GM23338 (cell line): ENCODE results near the gene RAPGEF4.

Experiments used
- CREB1 ChIP-seq: fragments of 250-450 bp; sonication (Bioruptor Pico); IDR thresholded peaks from 2 replicates; pipeline ENCODE4 v1.5.0; 2020; ENCODE audit warnings: low read depth, mild to moderate bottlenecking, moderate library complexity
- CTCF ChIP-seq, 2 experiments: fragments of 200-600 bp in 1 of 2; sonication (generic) in 1 of 2; conservative IDR thresholded peaks; 2 replicates each; pipeline versions ENCODE4 v1.5.1 to v1.6.1; 2016 to 2017; ENCODE audit warnings: antibody characterized with exemption in 2 of 2, low read depth in 2 of 2, mild to moderate bottlenecking in 2 of 2, moderate library complexity in 1 of 2
- ETS1 ChIP-seq: IDR thresholded peaks from 2 replicates; pipeline ENCODE4 v1.6.1; 2016; ENCODE audit warnings: antibody characterized with exemption
- EZH2 ChIP-seq: fragments of 200-600 bp; sonication (generic); IDR thresholded peaks from one replicate; pipeline ENCODE4 v1.8.0; 2017; ENCODE audit warnings: antibody characterized with exemption, mild to moderate bottlenecking, low read depth; ENCODE audit not compliant: unreplicated experiment
- EZH2phosphoT487 ChIP-seq: fragments of 200-600 bp; sonication (generic); IDR thresholded peaks from one replicate; pipeline ENCODE4 v1.8.1; 2018; ENCODE audit warnings: antibody characterized with exemption; ENCODE audit not compliant: unreplicated experiment
- JUNB ChIP-seq: IDR thresholded peaks from one replicate; pipeline ENCODE4 v1.6.1; 2016; ENCODE audit warnings: antibody characterized with exemption; ENCODE audit not compliant: unreplicated experiment
- NANOG ChIP-seq: IDR thresholded peaks from 2 replicates; pipeline ENCODE4 v1.6.1; 2016; ENCODE audit warnings: antibody characterized with exemption, borderline replicate concordance
- POLR2AphosphoS5 ChIP-seq: IDR thresholded peaks from 2 replicates; pipeline ENCODE4 v1.6.1; 2016; ENCODE audit warnings: antibody characterized with exemption, low read depth
- STAT1 ChIP-seq: IDR thresholded peaks from one replicate; pipeline ENCODE4 v1.6.1; 2016; ENCODE audit warnings: antibody characterized with exemption; ENCODE audit not compliant: unreplicated experiment
- ZNF114 ChIP-seq: fragments of 250-450 bp; sonication (Bioruptor Pico); IDR thresholded peaks from 2 replicates; pipeline ENCODE4 v1.5.0; 2020; ENCODE audit warnings: mild to moderate bottlenecking, moderate library complexity
- TF ChIP-seq, protein P1 (sequence below): IDR thresholded peaks from one replicate; pipeline ENCODE4 v1.6.1; 2018; ENCODE audit warnings: antibody characterized with exemption; ENCODE audit not compliant: unreplicated experiment

- TF ChIP-seq CTCF (conservative IDR thresholded peaks at IDR 0.05; ENCODE audit: low read depth in 2 of 2) (no peak), EZH2 (no peak), CREB1 (no peak), POLR2AphosphoS5 (no peak), ETS1 (no peak), EZH2phosphoT487 (no peak), JUNB (no peak), STAT1 (no peak), ZNF114 (CRISPR knock-in tag) (no peak), NANOG (no peak)
- TF ChIP-seq, protein P1, sequence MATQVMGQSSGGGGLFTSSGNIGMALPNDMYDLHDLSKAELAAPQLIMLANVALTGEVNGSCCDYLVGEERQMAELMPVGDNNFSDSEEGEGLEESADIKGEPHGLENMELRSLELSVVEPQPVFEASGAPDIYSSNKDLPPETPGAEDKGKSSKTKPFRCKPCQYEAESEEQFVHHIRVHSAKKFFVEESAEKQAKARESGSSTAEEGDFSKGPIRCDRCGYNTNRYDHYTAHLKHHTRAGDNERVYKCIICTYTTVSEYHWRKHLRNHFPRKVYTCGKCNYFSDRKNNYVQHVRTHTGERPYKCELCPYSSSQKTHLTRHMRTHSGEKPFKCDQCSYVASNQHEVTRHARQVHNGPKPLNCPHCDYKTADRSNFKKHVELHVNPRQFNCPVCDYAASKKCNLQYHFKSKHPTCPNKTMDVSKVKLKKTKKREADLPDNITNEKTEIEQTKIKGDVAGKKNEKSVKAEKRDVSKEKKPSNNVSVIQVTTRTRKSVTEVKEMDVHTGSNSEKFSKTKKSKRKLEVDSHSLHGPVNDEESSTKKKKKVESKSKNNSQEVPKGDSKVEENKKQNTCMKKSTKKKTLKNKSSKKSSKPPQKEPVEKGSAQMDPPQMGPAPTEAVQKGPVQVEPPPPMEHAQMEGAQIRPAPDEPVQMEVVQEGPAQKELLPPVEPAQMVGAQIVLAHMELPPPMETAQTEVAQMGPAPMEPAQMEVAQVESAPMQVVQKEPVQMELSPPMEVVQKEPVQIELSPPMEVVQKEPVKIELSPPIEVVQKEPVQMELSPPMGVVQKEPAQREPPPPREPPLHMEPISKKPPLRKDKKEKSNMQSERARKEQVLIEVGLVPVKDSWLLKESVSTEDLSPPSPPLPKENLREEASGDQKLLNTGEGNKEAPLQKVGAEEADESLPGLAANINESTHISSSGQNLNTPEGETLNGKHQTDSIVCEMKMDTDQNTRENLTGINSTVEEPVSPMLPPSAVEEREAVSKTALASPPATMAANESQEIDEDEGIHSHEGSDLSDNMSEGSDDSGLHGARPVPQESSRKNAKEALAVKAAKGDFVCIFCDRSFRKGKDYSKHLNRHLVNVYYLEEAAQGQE: no peak
Measured at GRCh38 chr2:173026479-173026878, 290.8 kb downstream of the RAPGEF4 start.
